ENCODE data around the gene SOHLH1.
"Not testable (repeated sequence)": the region's sequence is repeated elsewhere in the genome, so short reads cannot be mapped to it uniquely, and the experiment has no call there.

The SOHLH1 gene

GRCh38 chr9:135676891-135677290, 22.4 kb downstream of the SOHLH1 start:
- no peak for DNase-seq

GRCh38 chr9:135674977-135675376, 24.3 kb downstream of the SOHLH1 start:
- DNase-seq = no peak

- no peak for DNase-seq
Observed at GRCh38 chr9:135673941-135674340, 25.3 kb downstream of the SOHLH1 start.

DNA sequence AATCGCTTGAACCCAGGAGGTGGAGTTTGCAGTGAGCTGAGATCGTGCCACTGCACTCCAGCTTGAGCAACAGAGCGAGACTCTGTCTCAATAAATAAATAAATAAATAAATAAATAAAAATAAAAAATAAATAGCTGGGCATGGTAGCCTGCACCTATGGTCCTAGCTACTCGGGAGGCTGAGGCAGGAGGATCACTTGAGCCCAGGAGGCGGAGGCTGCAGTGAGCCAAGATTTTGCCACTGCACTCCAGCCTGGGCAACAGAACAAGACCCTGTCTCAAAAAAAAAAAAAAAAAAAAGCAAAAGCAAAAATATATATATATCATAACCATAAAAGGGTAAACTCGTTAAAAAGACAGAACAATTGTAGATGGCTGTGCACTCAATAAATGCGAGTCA, 26.5 kb downstream of the SOHLH1 start:
- DNase-seq = not testable (repeated sequence)

DNA sequence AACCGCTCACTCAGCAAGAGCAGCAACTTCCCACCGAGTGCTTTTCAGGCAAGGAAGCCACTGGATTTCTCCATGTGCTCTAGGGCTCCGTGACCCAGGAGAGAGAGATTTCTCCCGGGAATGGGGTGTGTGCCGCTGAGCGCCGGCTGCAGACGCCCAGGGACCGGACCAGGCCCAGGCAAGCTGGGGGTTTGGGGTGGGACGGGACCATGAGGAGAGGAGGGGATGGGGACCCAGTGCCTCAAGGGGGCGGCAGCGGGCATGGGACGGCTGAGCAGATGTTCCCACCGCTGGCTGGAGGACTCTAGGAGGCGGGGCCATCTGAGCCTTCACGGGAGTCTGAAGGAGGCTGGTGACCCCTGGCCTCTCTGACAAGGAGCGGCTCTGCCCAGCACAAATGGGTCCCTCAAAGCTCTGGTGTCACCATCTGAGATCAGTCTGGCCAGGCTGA, 27.7 kb downstream of the SOHLH1 start:
- no peak for DNase-seq

DNA sequence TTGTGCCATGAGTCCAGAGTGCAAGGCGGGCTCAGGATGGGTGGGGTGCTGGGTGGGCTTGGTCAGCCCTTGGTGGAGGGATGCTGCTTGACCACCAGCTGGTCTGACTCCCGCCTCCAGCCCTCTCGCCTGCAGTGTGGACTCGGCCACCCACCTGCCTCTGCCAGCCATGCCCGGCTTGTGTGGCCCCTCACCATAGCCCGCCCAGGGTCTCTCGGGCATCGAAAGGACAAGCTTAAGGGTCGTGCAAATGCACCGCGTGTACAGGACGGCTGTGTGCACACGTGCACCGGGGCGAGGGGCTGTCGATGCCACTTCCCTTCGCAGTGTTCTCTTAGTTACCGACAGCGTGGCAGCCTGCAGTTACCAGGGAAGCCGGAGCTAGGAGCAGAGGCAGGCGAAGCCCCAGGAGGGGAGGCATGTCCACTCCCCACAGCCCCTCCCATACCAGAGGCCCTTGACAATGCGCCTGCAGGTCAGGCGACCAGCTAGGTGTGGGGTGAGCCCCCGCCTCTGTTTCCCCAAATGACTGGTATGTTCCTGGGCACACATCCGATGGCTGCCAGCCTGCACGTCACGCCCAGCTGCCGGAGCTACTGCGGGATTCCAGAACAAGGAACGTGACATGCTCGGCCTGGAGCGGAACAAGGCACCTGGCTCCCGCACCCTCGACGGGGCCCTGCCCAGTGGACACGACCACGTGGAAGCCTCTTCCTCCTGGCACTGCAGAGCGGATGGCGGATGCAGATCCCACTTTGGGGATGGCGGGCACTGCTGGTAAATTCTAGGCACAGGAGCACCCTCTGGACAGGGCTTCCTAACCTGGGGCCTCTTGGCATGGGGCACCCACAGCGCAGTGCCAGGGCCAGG, 28.3 kb downstream of the SOHLH1 start:
- DNase-seq = no peak

DNA sequence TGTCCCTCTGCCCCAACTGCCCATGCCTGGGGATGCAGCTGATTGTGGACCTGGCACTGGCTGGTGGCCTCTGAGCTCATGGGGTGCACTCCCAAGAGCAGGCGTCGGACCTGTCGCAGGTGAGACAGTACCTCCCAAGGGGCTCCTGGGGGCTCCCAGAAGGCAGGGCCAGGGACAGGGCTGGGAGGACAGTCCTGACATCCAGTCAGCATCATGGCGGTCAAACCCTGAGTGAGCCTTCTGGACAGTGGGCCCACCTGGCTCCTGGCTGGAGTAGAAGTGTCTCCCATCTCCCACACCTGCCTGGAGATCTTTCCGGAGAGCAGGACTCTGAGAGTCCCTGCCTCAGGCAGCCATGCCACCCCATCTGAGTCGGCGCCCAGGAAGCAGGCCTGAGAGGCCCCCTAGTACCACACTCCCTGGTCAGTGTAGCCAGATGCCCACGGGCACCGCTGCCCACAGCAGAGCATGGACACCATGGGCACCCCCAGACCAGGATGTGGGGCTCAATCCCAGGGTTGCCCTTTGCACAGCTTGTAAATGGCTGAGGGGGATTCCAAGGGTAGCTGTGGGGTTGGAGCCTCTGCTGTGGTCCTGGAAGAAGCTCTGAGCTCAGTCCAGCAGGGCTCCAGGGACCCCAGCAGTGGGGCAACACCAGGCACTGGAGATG, 29.5 kb downstream of the SOHLH1 start:
- DNase-seq = no peak

DNA sequence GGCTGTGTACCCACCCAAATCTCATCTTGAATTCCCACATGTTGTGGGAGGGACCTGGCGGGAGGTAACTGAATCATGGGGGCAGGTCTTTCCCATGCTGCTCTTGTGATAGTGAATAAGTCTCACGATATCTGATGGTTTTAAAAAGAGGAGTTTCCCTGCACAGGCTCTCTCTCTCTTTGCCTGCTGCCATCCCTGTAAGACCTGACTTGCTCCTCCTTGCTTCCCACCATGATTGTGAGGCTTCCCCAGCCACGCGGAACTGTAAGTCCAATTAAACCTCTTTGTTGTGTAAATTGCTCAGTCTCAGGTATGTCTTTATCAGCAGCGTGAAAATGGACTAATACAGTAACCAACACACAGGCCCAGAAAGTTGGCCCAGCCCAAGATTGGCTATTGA, 30.3 kb downstream of the SOHLH1 start:
- not testable (repeated sequence) for DNase-seq

GRCh38 chr9:135667463-135668001, 31.7 kb downstream of the SOHLH1 start:
- DNase-seq = no peak

DNA sequence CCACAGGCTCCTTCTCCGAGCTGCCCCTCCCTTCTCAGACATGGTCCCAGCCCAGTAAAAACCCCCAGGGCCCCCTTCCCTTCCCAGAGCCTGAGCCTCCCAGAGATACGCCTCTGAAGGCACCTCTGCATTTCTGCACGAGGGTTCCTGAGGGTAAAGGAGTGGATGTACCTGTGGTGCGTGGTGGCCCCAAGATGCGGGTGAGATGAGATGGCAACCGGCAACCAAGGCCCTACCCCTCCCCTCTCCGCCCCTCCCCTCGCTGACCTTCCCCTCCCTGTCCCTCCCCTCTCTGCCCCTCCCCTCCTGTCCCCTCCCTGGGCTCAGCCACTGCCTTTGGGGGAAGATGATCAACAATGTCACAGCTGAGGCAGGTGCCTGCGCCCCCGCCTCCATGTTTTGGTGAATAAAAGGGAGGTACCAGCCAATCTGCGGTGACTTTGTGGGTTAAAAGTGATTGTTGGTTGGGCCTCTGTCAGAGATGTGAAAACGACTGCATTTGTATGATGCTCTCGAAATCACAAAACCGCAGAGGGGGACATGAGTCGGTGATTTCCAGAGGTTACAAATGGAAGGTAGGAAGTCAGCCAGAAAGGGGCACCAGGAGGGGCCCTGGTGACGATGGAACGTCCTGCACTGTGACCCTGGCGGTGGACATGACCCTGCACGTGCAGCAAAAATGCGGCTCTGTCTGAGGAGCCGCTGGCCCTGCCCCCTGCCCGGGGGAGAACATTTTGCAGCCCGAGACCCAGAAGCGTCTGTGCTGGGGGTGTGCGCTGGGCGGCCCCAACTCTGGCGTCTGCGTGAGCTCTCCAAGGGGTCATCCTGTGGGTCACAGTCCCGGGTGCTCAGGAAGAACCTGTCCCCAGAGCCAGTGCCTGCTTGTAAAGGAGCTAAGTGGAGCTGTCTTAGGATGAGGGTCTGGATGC, 32.5 kb downstream of the SOHLH1 start:
- no peak for DNase-seq

DNA sequence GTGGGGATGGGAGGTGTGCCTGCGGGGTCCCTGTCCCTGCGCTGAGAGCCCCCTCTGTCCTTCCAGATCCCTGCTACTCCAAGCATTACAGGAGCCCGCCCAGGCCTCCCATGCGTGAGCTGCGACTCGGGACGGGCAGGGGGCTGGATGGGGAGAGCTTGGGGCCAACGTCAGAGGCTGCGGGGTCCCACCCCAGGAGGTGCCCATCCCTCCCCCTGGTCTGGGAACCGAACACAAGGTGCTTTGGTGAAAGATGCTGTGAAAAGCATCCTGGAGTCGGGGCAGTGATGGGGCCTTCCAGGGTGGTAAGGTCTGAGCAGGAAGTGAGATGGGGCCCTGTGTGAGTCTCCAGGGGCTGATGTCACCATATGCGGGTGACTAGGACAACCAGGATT, 33.5 kb downstream of the SOHLH1 start:
- no peak for DNase-seq

DNA sequence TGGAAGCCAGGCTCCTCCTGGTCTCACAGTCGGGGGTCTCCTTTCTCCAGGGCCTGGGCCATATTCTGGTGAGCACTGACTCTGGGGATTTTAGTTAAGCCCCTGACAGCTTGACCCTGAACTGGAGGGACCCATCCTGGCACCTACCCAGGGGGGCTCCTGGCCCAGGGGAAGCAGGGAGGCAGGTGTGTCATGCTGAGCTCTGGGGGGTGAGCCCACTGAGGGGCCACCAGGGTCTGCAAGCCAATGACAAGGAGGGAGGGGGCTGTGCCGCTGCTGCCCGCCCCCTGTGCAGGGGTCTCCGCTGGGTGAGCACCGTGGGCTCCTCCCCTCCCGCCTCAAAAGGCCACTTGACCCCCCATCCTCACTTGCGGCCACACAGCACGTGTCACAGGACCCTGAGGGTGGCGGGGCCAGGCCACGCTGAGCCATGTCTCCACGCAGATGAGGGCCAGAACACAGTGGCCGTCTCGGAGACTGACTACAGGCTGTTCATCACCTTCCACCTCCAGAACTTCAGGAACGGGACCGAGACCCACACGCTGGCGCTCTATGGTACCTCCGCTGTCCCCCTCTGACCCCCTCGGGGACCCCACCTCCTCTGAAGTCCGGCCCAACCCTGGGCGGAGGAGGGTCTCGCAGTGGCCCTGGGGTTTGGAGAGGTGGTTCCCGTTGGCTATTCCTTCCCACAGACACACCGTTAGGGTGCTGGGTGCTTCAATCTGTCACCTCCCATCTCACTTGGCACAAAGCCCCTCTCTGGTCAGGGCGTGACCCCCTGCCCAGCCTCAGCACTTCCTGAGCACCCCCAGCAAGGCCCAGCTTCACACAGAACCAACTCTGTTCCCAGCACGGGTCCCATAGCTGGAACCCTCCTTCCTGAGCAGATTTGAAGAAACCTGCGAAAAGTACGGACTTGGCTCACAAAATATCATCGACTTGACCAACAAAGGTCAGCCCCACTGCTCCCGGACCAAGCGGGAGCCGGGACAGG, 34.2 kb downstream of the SOHLH1 start:
- no peak for DNase-seq

DNA sequence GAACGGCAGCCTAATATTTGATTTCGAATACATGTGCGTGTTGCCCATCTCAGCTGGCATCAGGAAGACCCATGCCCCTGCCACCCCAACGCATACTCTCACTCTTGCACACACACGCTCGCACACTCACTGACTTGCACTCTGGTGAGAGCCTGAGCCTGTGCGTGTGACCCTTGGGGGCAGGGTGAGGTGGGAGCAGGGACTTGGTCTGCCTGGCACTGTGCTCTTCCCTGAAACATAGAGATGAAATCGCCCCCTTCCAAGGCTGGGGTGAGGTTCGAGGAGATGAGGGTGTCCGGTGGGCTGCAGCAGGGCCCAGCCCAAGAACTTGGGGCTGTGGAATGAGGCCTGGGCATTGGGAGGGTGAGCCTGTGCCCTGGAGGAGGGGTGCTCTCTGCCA, 35.0 kb downstream of the SOHLH1 start:
- DNase-seq = no peak

DNA sequence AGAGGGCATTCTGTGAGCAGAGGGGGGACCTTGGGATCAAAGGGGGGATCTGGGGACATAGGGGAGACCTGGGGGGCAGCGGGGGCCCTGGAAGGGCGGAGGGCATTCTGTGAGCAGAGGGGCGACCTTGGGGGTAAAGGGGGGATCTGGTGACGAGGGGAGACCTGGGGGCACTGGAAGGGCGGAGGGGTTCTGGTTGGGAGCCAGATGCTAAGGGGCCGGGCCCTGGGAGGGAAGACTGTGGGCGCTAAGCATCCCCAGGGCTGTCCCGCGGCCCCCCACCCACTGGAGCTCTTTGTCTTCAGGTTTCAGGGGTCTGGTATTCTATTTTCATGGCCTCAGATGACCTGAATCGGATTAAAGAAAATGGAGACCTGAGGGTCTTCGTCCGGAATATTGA, 35.4 kb downstream of the SOHLH1 start:
- DNase-seq = no peak

DNA sequence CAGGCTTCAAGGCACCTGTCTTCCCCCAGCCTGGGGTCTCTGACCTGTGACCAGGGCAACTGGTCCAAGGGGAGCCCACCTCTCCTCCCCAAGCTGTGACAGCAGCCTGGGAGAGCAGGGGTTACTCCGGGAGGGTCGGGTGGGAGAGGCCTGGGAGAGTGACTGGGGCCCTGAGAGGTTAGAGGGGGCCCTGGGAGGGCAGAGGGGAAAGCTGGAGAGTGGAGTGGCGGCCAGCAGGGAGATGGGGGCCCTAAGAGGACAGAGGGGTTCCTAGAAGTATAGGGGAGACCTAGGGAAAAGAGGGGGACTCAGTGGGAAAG, 35.9 kb downstream of the SOHLH1 start:
- DNase-seq = no peak

GRCh38 chr9:135662758-135663450, 36.4 kb downstream of the SOHLH1 start, which contains the start of gene LCN9:
Gene LCN9 (plus strand): TSS chr9:135663309. CDS start chr9:135663322, 13 bp downstream.
- DNase-seq = no peak

- DNase-seq = no peak
Observed at GRCh38 chr9:135661816-135662560, 37.3 kb downstream of the SOHLH1 start.

DNA sequence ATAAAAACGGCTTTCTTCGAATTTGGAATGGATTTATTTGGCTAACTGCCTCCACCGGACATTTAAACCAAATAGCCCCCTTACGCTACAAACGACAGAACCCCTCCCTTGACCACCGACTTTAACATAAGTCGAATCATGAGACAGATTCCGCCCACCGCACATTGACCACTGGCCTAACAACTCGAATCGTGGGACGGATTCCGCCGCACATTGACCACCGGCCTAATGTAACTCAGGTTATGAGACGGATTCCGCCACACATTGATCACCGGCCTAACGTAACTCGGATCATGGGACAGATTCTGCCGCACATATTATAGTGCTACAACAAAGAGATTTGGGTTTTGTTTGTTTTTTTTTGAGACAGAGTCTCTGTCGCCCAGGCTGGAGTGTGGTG, 38.9 kb downstream of the SOHLH1 start:
- DNase-seq = no peak

GRCh38 chr9:135659252-135659651, 40.0 kb downstream of the SOHLH1 start:
- DNase-seq = no peak

DNA sequence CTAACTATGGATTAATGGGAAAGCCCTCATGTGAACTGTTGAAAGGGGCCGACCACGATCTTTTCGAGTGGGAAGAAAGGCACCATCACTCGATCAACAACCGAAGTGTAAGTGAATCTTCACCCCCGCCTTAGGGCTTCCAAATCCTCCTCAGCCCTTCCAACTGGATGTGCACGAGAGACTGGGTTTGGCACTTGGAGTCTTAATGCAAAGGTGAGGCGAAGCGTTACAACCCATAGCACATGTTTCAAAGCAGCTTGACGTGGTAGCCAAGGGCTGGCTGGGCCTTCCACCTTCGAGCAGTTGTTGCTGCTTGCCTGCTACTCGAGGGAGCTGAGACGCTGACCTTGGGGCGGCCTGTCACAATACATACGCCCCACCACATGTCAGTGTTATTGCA, 41.9 kb downstream of the SOHLH1 start:
- DNase-seq = no peak
